Measurements from ENCODE around the gene POLDIP2.
A peak's percentile ranks its signal among the peaks of the same experiment; 100 is the strongest.

The POLDIP2 gene, protein sequence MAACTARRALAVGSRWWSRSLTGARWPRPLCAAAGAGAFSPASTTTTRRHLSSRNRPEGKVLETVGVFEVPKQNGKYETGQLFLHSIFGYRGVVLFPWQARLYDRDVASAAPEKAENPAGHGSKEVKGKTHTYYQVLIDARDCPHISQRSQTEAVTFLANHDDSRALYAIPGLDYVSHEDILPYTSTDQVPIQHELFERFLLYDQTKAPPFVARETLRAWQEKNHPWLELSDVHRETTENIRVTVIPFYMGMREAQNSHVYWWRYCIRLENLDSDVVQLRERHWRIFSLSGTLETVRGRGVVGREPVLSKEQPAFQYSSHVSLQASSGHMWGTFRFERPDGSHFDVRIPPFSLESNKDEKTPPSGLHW
- 26.2 to 148 (median 51.4) reads per million in 3 experiments for total RNA-seq

DNA sequence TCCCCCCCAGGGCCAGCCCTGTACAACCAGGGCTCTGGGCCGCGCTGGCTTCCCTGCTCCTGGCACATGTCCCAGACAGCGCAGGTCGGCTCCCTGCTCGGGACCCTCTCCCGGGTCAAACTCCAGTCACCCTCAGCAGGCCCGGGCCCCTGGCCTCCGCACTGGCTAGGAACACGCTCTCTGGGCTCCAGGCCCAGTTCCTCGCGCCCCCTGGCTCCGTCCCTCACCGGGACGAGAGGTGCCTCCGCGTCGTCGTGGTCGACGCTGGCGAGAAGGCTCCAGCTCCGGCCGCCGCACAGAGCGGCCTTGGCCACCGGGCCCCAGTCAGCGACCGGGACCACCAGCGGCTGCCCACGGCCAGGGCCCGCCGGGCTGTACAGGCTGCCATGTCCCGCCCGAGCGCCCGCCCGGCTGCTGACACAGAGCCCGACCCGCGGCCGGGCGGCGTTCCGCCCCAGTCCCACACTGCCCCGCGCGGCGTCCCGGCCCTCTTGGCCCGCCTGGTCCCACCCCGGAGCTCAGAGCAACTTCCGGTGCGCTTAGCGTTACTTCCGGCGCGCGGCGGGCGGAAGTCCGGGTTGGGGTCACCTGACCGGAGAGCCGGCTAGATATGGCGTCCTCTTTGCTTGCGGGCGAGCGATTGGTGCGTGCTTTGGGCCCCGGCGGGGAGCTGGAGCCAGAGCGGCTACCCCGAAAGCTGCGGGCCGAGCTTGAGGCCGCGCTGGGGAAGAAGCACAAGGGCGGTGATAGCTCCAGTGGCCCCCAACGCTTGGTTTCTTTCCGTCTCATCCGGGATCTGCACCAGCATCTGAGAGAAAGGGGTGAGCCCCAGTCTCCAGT lies at the start of gene POLDIP2:
POLDIP2 (minus strand) TSS at position 467 of the 840 bp plus-strand sequence; CDS start at position 388, 79 bp downstream.
- peak; percentile 96 for DNase-seq

DNA sequence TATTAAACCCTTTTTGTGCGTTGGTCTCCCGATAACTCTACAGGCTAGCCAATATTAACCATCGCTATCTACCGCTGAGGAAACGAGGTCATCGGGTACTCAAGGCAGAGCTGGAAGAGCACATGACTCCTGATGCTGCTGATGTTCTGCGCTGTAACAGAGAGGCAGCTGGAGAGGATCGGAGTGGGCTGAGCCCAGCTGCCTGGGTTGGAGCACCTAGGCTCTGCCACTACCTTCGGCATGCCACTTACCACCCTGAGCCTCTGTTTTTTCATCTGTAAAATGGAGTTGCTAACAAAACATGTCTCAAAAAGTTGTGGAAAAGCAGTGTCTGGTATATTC lies 49.1 kb upstream of the POLDIP2 start:
- DNase-seq, result no peak

DNA sequence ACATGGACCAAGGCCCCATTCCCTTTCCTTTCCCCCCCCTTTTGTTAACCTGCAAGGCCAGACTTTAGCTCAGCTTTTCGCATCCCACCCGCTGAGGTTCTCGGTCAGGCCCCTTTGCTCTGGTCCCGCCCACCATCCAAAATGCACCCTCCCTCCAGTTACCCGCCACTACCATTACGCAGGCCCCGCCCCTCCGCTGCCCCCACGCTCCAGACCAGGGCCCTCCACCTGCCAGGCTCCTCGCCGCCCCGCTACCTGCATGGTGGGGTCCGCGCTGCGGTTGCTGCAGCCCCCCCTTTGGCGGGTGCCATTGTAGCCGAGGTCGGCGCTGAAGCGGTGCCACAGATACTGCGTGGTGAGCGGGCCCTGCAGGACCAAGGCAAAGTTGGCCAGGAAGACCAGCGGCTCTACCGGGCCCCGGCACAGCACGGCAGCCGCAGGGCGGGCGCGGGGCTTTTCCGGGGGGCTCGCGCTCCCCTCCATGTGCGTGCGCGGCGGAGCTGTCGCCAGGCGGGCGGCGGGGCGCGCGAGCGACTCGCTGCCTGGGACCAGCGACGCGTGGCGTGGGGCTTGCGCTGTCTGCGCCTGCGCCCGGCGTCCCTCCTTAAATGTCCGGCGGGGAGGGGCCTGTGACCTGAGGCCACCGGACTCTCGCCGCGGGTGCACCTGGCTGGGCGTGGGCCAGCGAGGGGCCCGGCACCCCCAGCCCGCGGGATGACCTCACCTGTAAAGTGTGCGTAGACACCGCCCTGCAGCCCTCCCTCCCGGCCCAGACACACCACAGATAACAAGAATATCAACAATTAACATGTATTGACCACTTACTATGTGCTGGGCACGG lies 48.5 kb upstream of the POLDIP2 start, which contains the start of gene SLC46A1:
SLC46A1 (minus strand) TSS at position 581 of the 841 bp plus-strand sequence; CDS start at position 483, 98 bp downstream.
- DNase-seq, result no peak

DNA sequence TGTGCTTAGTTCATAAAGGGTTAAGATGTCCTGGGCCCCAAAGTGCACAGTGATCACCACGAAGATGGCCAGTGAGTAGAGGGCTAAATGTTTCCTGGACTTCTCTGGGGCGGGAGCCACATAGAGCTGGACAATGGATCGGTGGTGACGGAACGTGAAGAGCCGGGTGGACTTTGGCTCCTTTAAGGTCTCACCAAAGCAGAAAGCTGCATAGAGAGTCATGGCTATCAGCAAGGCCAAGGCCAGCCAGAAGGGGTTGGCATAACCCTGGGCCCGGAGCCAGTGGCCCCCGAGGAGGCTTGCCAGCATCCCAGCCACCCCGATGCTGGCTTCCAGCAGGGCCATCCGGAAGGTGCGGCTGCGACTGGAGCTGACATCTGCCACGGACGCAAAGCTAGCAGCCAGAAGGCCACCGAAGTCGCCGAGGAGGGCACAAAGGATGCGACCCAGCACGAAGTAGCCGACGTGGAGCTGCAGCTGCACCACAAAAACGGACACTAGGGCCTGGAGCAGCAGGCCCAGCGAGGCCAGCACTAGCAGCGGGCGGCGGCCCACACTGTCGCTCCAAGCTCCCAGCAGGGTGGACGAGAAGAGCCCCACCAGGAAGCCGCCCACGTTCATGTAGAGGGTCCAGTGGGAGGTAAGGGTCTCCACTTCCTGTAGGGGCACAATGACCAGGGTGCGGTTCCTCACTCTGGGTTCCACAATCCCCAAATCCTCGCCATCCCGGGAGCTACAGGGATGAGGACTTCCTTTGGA lies 47.7 kb upstream of the POLDIP2 start:
- DNase-seq, result no peak

DNA sequence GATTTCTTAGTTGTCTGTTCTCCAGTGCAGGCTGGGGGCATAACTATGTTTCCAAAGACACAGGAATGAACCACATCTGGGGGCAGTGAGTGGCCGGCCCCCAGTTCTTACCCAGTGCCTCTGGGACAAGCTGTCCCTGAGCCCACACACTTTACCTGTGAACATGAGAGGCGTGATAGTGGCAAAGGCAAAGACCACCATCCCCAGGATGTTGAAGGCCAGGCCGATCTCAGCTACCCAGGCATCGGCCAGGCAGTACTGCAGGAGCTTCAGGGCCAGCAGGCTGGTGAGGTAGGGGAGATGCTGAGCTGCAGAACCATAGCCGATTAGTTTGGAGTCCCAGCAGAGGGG lies 47.1 kb upstream of the POLDIP2 start:
- DNase-seq, result no peak

DNA sequence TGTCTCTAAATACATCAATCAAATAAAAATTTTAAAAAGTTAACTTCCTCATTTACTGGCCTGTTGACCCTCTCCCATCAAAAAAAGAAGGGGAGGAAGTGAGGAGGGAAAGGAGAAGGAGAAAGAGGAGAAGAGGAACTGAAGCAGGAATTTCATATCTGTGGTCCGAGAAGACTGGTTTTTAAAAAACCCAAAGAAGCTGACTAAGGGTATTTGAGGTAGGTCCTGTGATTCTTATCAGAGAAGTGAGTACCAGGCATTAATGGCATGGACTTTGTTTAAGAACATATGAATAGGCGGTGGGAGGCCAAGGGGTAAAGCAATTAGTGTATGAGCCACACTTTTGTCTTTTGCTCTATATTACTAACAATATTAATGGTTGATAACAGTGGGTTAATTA lies 46.7 kb upstream of the POLDIP2 start:
- no peak for DNase-seq

DNA sequence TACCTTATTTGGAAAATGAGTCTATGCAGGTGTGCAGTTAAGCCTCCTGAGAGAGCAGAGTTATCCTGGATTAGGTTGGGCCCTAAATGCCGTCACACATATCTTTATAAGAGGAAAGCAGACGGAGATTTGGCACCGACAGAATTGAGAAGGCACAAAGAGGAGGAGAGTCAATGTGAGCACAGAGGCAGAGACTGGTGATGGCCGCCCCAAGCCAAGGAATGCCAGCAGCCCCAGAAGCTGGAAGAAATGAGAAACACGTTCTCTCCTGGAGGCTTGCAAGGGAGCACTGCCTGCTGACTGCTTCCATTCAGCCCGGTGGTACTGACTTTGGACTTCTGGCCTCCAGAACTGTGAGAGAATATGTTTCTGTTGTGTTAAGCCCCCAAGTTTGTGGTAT lies 45.5 kb upstream of the POLDIP2 start:
- no peak for DNase-seq

DNA sequence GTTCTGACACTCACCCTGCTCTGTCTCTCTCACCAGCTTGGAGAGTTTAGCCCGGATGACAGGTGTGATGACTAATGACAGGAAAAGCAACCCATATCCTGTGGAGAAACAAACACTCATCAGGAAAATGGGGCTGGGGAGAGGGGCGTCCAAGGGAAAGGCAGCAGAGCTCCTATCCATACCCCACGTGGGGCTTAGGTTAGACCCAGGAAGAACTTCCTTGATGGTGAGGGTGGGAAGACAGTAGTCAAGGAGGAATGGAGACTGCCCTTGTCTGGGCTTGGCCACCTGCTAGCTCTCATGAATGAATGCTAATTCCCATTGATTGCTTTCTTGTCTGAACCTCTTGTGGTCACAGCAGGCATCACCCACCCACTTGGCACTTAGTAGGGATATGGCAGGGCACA lies 44.9 kb upstream of the POLDIP2 start:
- DNase-seq, result no peak

DNA sequence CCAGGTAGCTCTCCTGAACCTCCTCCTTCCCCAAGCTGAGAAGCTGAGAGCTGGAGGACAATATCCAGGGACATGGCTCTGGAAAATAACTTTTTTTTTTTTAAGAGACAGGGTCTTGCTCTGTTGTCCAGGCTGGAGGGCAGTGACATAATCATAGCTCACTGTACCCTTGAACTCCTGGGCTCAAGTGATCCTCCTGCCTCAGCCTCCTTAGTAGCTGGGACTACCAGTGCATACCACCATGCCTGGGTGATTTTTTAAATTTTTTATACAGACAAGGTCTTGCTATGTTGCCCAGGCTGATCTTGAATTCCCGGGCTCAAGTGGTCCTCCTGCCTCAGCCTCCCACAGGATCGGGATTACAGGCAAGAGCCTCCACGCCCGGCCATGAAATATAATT lies 42.5 kb upstream of the POLDIP2 start:
- DNase-seq, result no peak

DNA sequence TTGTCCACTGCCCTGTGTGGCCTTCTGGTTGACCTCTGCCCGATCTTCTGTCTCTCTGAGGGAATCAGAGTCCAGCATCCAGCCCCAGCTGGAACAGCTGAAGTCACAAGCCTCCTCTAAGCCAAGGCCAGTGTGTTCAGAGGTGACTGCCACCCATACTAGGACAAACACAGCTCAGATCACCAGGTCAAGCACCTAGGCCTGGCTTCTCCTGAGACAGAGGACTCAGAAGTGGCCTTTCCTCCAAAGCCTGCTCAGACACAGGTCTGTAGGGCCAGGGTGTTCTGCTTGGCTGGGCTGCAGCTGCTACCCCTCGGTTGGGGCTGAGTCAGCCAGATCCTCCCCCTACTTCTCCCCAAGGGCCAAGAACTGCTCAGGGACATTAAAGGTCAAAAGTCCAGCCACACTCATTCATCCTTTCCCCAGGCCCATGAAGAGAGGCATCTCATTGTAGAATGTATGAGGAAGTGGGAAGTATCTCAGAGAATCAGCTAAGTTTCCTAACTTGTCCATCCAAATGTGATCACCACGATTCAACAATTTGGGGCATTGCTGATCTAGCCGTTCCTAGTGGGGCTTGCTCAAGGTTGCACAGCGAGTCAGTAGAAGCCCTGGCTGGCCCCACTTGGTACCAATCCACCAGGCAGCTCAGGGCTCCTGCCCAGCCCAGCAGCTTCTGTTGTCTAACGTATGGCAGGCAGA lies 41.1 kb upstream of the POLDIP2 start:
- no peak for DNase-seq

DNA sequence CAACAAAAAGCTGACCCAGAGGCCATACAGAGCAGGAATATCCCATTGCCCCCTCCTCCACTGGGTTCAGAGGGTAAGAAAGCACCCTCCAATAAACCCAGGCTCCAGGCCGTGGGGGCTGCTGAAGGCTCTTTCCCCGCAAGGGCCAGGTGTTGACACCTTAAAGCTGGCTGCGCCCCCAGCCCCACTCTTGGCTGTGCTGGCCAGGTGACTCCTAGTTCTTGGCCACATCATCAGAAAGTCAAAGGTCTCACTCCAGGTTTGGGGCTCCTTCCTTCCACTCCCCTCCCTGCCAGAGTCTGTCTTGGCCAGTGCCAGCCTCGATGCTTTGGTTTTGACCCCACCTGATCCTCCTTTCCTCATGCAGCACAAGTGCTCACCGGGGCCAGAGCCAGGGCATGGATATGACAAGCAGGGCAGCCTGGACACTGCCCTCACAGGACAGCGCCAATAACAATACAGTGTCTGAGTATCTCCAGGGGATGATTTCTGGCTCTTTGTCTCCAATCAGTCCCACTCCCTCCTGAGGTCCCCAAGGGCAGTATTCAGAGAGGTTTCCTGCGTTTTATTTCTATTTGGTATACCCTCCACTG lies 40.5 kb upstream of the POLDIP2 start:
- no peak for DNase-seq

DNA sequence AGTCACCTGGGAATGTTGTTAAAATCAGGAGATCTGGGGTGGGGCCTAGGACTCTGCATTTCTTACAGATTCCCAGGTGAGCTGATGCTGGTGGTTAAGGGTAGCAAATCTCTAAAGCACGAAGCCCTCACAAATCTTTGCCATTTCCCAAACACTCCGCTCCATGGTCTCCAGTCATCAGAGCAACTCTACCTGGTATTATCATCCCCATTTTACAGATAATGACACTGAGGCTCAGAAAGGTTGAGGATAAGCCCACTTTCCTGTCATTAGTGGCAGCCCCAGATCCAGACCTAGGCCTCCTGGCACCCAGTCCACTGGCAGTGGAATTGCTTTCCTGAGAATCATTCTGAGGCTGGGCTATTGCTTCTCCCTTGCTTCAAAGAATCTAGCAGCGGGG lies 39.9 kb upstream of the POLDIP2 start:
- DNase-seq, result no peak

DNA sequence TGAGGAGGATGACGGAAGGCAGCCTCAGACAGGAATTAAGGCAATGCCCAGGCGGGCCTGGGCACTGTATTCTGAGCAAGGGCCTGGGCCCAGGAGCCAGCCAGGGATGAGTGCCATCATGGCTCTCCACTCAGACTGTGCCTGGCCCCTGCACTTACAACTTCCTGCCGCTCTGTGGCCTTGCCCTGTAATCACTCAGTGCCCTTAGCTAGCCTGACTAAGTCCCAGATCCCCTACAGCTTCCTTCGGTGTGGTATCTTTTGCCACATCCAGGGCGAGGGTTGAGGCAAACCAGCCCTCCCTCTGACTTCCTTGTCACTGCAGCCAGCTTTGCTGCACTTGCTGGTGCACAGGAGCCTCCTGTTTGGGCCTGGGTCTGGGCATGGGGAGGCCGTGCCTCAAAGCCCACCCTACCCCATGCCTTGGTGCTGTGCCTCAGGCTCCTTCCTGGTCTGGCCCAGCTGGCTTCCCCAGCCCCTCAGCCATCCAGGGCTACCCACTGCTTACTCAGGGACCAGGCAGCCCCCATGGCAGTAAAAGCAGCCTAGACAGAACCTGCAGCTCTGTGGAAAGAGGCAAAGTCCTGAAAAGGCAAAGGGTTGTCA lies 39.4 kb upstream of the POLDIP2 start:
- DNase-seq, result no peak

DNA sequence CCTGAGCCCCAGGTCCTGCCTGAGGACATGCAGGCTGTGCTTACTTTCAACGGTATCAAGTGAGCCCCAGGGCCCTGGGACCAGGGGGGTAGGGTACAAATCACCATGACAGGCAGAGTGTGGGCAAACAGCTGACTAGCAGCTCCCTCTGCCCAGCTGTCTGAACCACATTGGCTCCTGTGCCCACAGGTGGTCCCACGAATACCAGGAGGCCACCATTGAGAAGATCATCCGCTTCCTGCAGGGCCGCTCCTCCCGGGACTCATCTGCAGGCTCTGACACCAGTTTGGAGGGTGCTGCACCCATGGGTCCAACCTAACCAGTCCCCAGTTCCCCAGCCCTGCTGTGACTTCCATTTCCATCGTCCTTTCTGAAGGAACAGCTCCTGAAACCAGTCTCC lies 38.6 kb upstream of the POLDIP2 start:
- no peak for DNase-seq

DNA sequence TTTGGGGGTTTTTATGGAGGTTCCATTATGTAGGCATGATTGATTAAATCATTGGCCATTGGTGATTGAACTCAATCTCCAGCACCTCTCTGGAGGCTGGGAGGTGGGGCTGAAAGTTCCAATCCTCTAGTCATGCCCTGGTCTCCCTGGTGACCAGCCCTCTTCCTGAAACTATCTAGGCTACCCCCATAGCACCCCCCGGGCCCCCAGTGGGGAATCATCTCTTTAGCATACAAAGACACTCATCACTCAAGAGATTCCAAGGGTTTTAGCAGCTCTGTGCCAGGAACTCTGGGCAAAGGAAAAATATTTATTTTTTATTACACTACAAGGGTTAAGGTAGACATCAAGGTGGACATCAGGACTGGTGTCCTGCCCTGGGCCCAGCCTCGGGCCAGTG lies 38.1 kb upstream of the POLDIP2 start:
- DNase-seq, result no peak

DNA sequence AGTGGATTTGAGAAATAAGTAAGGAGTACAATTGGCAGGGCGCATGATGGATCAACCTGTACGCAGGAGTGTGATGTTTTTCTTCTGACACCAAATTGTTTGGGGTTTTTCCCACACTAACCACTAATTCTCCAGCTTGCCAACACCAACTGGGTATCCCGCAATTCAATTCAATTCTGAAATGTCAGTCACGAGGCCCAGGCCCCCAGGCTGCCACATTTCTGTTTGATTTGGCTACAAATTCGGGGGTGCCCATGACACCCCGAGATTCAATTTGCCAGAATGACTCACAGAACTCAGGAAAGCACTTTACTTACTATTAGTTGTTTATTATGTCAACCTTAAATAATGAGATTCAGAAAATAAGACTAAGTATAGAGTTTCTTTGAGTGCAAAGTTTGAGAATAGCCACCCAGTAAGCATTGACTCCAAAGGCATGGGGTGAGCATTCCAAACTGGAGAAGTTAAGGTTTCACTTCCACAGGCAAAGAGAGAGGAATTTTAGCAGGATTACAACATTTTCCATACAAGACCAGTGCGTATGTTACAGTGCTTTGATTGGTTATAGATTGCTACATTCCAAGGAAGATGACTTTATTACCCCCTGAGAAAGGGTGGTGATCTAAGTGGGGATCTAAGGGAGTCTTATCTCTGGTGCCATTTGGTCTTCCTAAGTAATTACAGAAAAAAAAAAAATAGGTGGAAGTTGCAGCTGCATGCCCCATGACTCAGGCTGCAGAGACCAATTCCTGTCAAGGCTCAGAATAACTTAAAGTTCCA lies 37.2 kb upstream of the POLDIP2 start:
- no peak for DNase-seq

DNA sequence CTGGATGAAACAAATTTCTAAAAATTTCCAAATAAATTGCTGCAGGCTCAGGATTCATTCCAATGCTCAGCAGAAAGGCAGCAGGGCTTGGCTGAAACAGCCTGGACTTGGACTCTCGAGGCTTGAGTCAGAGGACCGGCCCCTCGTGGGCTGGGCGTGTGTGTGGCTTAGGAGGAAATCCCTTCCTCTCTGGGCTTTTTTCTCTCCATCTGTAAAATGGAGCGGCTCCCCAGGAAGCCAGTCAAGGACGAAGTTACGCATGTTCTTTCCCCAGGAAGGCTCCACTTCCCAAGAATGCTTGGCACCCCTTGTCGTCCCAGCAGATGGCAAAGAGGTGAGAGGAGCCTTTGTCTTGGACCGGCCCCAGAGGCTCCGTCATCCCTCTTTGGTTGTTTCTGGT lies 35.2 kb upstream of the POLDIP2 start:
- DNase-seq, result no peak

DNA sequence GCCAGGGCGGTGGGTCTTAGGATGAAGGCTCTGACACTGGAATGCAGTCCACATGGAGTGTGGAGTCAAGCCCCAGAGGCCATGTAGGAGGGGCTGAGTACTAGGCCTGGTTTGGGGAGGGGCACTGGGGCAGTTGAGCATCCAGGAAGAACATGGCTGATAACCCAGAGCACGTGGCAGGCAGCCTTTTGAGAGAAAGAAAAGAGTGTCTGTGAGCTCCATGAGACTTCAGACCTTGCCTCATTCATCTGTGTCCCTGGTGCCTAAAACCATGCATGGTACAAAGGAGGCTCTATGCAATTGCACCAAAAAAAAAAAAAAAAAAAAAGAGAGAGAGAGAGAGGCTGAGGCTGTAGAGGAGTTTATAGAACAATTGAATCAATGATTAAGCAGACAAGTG lies 34.1 kb upstream of the POLDIP2 start:
- DNase-seq, result no peak

DNA sequence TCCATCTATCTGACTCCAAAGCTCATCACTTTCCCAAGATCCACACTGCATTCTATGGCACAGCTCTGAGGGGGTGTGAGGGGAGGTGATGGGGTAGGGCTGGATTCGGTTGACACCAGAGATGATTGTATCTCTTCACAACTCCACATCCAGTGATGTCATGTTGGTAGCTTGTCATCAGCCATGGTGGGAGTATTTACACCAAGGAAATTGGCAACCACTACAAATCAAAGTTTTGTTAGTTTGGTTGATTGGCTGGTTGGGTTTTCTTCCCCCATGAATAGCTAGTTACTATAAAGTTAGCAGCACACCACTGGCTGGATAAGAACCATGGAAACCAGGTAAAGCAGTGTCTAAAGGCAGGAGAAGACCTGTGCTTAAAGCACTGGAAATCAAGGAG lies 33.7 kb upstream of the POLDIP2 start:
- DNase-seq, result no peak

DNA sequence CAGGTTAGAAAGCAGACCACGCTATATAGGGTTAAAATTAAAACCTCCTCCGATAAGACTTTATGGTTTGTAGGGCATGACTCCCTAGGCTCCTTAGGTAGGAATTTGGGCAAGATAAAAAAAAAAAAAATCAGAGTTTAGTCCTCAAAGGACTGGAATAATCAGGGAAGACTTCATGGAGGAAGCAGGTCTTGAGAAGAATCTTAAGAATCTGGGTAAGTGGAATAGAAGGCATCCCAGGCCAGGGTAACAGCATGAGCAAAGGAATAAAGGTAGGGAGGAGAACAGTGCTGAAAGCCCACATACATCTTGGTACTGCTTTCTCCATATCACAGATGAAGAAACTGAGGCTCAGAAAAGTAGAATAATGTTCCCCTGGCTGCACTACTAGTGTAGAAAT lies 33.2 kb upstream of the POLDIP2 start:
- no peak for DNase-seq
